Peyer's patch (tissue), 4 donors: ENCODE measurements around the gene CDK5RAP1.

Source experiments
- CTCF ChIP-seq, 6 experiments: fragments of 450-650 bp in 4 of 6; fragments of 200-600 bp in 2 of 6; sonication (generic) in 1 of 6; IDR thresholded peaks; one replicate each; pipeline ENCODE4 v1.5.1; 2017 to 2019; ENCODE audit warnings: antibody characterized with exemption in 6 of 6, mild to moderate bottlenecking in 3 of 6, moderate library complexity in 1 of 6
- POLR2A ChIP-seq, 2 donors: fragments of 450-650 bp; IDR thresholded peaks; one replicate each; pipeline ENCODE4 v1.5.1; 2017; ENCODE audit warnings: antibody characterized with exemption in 2 of 2, mild to moderate bottlenecking in 2 of 2, moderate library complexity in 2 of 2

- TF ChIP-seq CTCF (IDR thresholded peaks at IDR 0.05) (no peak), POLR2A (IDR thresholded peaks at IDR 0.05) (no peak)
These were observed 61.7 kb downstream of the CDK5RAP1 start for GRCh38 chr20:33339515-33340058.
